Measurements from ENCODE around the gene ZSCAN25.
A peak's percentile ranks its signal among the peaks of the same experiment; 100 is the strongest.
"Not testable (repeated sequence)": the region's sequence is repeated elsewhere in the genome, so short reads cannot be mapped to it uniquely, and the experiment has no call there.

Gene ZSCAN25

GRCh38 chr7:99616359-99617191 lies at the start of gene ZSCAN25:
ZSCAN25 (plus strand) TSS chr7:99616946; CDS start chr7:99619607, 2,661 bp downstream.
- H3K9me3 Mint-ChIP-seq, result no peaks in the 10 kb centered on the region
- peak within 1 kb of the TSS; percentile 94 for H3K27ac Mint-ChIP-seq
- peaks cover 58% of the 10 kb centered on the region for H3K4me1 Mint-ChIP-seq
- no peaks in the 10 kb centered on the region for H3K27me3 Mint-ChIP-seq
- peak within 1 kb of the TSS; percentile 95 for H3K4me3 Mint-ChIP-seq
- peaks cover 15% of the 10 kb centered on the region for H3K36me3 Mint-ChIP-seq

DNA sequence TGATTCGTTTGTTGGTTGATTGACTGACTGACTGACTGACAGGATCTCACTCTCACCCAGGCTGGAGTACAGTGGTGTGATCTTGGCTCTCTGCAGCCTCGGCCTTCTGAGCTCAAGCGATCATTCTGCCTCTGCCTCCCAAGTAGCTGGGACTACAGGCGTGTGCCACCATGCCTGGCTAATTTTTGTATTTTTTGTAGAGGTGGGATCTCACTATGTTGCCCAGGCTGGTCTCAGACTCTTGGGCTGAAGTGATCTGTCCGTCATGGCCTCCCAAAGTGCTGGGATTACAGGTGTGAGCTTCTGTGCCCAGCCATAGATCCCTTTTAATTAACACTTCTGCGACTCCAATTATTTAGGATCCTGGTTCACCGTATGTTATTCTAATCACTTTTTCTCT lies 48.0 kb upstream of the ZSCAN25 start:
- peaks cover 26% of the 10 kb centered on the region for H3K36me3 Mint-ChIP-seq
- H3K4me3 Mint-ChIP-seq, H3K9me3 Mint-ChIP-seq, H3K27me3 Mint-ChIP-seq, H3K27ac Mint-ChIP-seq: not testable (repeated sequence)
- H3K4me1 Mint-ChIP-seq, result peaks cover 15% of the 10 kb centered on the region

- Mint-ChIP-seq H3K27me3 (no peaks in the 10 kb centered on the region), H3K4me3 (no peak overlapping the region), H3K4me1 (no peaks in the 10 kb centered on the region), H3K36me3 (peaks cover 21% of the 10 kb centered on the region), H3K27ac (no peak overlapping the region), H3K9me3 (no peaks in the 10 kb centered on the region)
Observed at GRCh38 chr7:99571768-99572167, 45.0 kb upstream of the ZSCAN25 start.

GRCh38 chr7:99573257-99573656 lies 43.5 kb upstream of the ZSCAN25 start:
- Mint-ChIP-seq H3K27me3 (no peaks in the 10 kb centered on the region), H3K9me3 (no peaks in the 10 kb centered on the region), H3K27ac (no peak overlapping the region), H3K4me1 (no peaks in the 10 kb centered on the region), H3K36me3 (peaks cover 21% of the 10 kb centered on the region), H3K4me3 (no peak overlapping the region)

DNA sequence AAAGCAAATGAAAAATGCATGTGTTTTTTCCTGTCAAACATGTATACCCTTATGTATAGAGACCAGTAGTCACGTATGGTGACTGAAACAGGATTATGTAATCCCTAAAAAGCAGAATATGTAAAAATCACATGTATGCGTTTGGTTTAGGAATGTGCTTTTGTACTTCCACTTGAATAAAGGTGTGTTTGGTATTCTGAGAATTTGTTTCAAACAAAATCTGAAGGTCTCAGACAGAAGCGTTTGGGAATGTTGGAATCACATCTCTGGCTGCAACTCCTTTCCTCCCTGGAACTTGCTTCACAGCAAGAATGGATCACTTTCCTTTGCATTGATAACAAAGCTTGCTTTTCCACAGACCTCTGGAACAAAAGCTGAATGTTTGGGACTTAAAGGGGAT lies 40.5 kb upstream of the ZSCAN25 start:
- H3K36me3 Mint-ChIP-seq, result peaks cover 19% of the 10 kb centered on the region
- H3K4me1 Mint-ChIP-seq, result peaks cover 15% of the 10 kb centered on the region
- no peaks in the 10 kb centered on the region for H3K9me3 Mint-ChIP-seq
- no peaks in the 10 kb centered on the region for H3K27me3 Mint-ChIP-seq
- H3K4me3 Mint-ChIP-seq, result no peak overlapping the region
- peak overlapping the region; percentile 12 for H3K27ac Mint-ChIP-seq

DNA sequence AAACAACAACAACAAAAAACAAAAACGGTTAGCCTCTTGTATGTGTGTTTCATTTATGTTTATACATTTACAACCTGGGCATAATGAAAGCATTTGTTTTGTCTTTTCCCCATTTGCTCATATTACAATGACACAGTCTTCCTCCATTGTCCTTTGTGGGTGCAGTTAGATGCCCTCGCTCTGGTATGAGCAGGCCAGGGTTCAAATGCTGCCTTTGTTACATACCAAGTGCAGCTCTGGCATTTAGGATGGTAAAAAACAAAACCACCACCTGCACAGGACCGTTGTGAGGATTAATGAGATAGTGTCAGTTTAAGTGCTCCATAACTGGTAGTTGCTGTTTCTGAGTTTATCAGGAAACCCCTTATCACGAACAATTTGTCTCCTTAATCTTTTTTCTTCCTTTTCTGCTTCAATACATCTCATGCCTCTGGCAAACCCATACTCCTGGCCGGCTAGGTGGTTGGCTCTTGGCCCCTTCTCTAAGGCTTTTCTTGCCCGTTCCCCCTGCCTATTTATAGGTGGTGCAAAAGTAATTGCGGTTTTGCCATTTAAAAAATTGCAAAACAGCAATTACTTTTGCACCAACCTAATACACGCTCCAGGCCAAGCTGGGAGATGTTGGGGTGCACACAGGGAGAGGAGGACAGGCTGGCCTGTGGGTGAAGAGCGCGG lies 37.3 kb upstream of the ZSCAN25 start:
- peak overlapping the region; percentile 94 for H3K4me3 Mint-ChIP-seq
- peaks cover 16% of the 10 kb centered on the region for H3K4me1 Mint-ChIP-seq
- no peaks in the 10 kb centered on the region for H3K36me3 Mint-ChIP-seq
- H3K27me3 Mint-ChIP-seq, result no peaks in the 10 kb centered on the region
- H3K9me3 Mint-ChIP-seq, result no peaks in the 10 kb centered on the region
- H3K27ac Mint-ChIP-seq, result peak overlapping the region; percentile 41

GRCh38 chr7:99579956-99580777 lies 36.6 kb upstream of the ZSCAN25 start:
- Mint-ChIP-seq H3K4me3 (peak overlapping the region; percentile 94), H3K27me3 (no peaks in the 10 kb centered on the region), H3K4me1 (peaks cover 16% of the 10 kb centered on the region), H3K36me3 (no peaks in the 10 kb centered on the region), H3K9me3 (no peaks in the 10 kb centered on the region), H3K27ac (peak overlapping the region; percentile 85)

DNA sequence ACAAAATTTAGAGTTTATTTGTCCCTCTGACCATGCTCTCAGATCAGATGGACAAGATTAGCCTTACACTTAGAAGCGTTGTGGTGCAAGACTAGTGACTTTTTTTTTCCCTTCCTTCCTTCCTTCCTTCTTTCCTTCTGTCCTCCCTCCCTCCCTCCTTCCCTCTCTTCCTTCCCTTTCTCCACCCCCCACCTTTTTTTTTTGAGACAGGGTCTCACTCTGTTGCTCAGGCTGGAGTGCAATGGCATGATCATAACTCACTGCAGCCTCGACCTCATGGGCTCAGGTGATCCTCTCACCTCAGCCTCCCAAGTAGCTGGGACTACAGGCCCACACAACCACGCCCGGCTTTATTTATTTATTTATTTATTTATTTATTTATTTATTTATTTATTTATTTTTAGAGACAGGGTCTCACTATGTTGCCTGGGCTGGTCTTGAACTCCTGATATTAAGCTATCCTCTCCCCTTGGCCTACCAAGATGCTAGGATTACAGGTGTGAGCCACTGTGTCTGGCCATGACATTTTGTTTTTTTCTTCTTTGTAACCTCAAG lies 35.9 kb upstream of the ZSCAN25 start:
- peak overlapping the region; percentile 85 for H3K27ac Mint-ChIP-seq
- not testable (repeated sequence) for H3K9me3 Mint-ChIP-seq, H3K27me3 Mint-ChIP-seq, H3K36me3 Mint-ChIP-seq
- peak overlapping the region; percentile 94 for H3K4me3 Mint-ChIP-seq
- H3K4me1 Mint-ChIP-seq, result peaks cover 16% of the 10 kb centered on the region

- no peak overlapping the region for H3K4me3 Mint-ChIP-seq
- H3K27ac Mint-ChIP-seq, result no peak overlapping the region
- no peaks in the 10 kb centered on the region for H3K4me1 Mint-ChIP-seq
- no peaks in the 10 kb centered on the region for H3K27me3 Mint-ChIP-seq
- H3K9me3 Mint-ChIP-seq, result no peaks in the 10 kb centered on the region
- no peaks in the 10 kb centered on the region for H3K36me3 Mint-ChIP-seq
Observed at GRCh38 chr7:99588868-99589267, 27.9 kb upstream of the ZSCAN25 start.

- Mint-ChIP-seq H3K27ac (no peak overlapping the region), H3K9me3 (no peaks in the 10 kb centered on the region), H3K36me3 (no peaks in the 10 kb centered on the region), H3K27me3 (no peaks in the 10 kb centered on the region), H3K4me1 (no peaks in the 10 kb centered on the region), H3K4me3 (no peak overlapping the region)
Observed at GRCh38 chr7:99594948-99595745, 21.6 kb upstream of the ZSCAN25 start.

- H3K4me3 Mint-ChIP-seq, result no peak overlapping the region
- H3K9me3 Mint-ChIP-seq, result no peaks in the 10 kb centered on the region
- H3K27me3 Mint-ChIP-seq, result no peaks in the 10 kb centered on the region
- H3K36me3 Mint-ChIP-seq, result no peaks in the 10 kb centered on the region
- no peaks in the 10 kb centered on the region for H3K4me1 Mint-ChIP-seq
- no peak overlapping the region for H3K27ac Mint-ChIP-seq
Observed at GRCh38 chr7:99596408-99596955, 20.3 kb upstream of the ZSCAN25 start.

- Mint-ChIP-seq H3K4me1 (no peaks in the 10 kb centered on the region), H3K36me3 (no peaks in the 10 kb centered on the region), H3K9me3 (no peaks in the 10 kb centered on the region), H3K4me3 (no peak within 1 kb of the TSS), H3K27ac (no peak within 1 kb of the TSS), H3K27me3 (no peaks in the 10 kb centered on the region)
Observed at GRCh38 chr7:99597762-99598501, 18.8 kb upstream of the ZSCAN25 start, which contains the start of gene TMEM225B. TMEM225B (plus strand) TSS chr7:99598267; CDS start chr7:99604389, 6,122 bp downstream.

DNA sequence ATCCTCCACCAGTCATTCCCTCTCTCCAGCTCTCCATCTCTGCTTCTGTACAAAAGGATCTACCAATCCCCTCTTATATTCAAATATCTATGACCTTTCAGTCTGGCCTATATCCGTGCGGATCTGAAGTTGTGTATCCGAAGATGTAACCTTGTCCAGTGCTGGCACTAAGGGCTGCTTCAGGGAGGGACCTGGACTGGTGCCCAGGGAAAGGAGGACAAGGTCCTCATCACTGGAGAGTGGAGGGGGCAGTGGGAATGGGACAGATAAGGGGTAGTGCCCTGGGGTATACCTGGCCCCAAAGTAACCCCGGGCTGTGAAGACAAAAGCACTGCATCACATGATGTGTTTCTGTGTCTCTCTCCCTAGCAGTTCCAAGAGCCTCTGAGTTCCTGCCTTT lies 16.9 kb upstream of the ZSCAN25 start:
- Mint-ChIP-seq H3K9me3 (no peaks in the 10 kb centered on the region), H3K4me1 (no peaks in the 10 kb centered on the region), H3K4me3 (no peak overlapping the region), H3K36me3 (no peaks in the 10 kb centered on the region), H3K27me3 (no peaks in the 10 kb centered on the region), H3K27ac (no peak overlapping the region)

All from activated naive CD4-positive, alpha-beta T cell treated with anti-CD3 and anti-CD28 coated beads, Interleukin-2, amount 50 U/mL, for 24 hours (primary cell).